ENCODE measurements around the gene IL36G.

- TF ChIP-seq CTCF (IDR thresholded peaks at IDR 0.05) (no peak), POLR2AphosphoS5 (IDR thresholded peaks at IDR 0.05) (no peak), POLR2A (IDR thresholded peaks at IDR 0.05; ENCODE audit: low read depth) (no peak), EP300 (IDR thresholded peaks at IDR 0.05) (no peak)
Measured at GRCh38 chr2:113034016-113034415, 56.2 kb downstream of the IL36G start.
